GM12801 (cell line): ENCODE results near the gene LOXL3.

Source experiments
- CTCF ChIP-seq: IDR thresholded peaks from one replicate; pipeline ENCODE4 v1.5.1; 2011; ENCODE audit warnings: control low read depth; ENCODE audit not compliant: insufficient read length; ENCODE audit errors: extremely low read depth

Gene LOXL3

GRCh38 chr2:74578408-74578807, 24.7 kb upstream of the LOXL3 start:
- no peak for TF ChIP-seq CTCF

- TF ChIP-seq CTCF = no peak
Observed at GRCh38 chr2:74577448-74577847, 23.7 kb upstream of the LOXL3 start.

- no peak for TF ChIP-seq CTCF
Observed at GRCh38 chr2:74576863-74577229, 23.1 kb upstream of the LOXL3 start.

DNA sequence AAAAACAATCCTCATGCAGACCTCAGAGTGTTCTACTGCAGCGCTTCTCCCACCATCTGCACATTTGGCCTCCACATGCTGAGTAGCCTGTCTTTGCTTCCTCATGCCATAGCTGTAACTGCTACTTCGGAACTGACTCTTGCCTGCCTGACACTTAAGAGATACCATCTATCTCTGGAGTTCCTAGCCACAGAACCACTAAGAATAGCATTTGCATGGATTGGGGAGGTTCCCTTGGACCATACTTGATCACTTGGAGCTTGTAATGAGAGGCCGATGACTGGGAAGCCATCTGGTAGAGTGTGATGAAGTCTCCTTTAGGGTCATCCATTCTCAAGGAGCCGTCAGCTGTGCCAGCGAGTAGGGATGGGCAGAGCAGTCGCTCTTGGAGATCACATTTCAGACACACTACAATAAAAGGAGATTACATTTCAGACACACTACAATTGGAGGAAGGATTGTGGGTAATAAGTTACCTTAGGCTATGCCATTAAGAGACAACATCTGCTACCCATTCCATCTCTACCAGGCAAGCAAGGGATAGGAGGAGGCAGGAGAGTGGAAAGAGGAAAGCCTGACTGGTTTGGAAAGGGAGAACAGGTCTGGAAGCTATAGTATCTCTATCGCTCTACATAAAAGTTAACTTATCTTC, 22.6 kb upstream of the LOXL3 start:
- TF ChIP-seq CTCF = no peak

DNA sequence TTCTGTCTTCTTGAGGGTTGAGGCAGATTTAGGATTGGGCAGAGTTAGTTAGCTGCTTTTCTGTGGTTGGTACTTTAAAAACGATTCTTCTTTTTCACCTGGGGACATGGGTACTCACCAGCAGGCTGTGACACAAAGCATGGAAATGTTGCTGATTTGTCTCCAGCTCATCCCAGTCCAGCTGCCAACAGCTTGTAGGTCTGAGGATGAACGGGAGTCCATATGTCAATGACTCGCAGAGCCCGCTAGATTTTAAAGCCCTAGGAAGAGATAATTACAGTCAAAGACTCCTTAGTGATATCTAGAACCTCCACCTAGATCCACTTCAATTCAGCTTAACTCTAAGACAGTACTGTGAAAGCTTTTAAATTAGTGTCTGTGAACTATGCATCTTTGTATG, 21.6 kb upstream of the LOXL3 start:
- no peak for TF ChIP-seq CTCF

- no peak for TF ChIP-seq CTCF
Observed at GRCh38 chr2:74573747-74574562, 20.2 kb upstream of the LOXL3 start.

- no peak for TF ChIP-seq CTCF
Observed at GRCh38 chr2:74572178-74572925, 18.6 kb upstream of the LOXL3 start.
